ENCODE data around the gene SLIT1. TPM values are rescaled to one million over a fixed set of nuclear protein-coding genes. Genes with fewer than 3 reads are reported as not detected.

Gene SLIT1
- total and polyA plus RNA-seq, 7 donors = 0.04 to 0.30 (median 0.08) TPM

DNA sequence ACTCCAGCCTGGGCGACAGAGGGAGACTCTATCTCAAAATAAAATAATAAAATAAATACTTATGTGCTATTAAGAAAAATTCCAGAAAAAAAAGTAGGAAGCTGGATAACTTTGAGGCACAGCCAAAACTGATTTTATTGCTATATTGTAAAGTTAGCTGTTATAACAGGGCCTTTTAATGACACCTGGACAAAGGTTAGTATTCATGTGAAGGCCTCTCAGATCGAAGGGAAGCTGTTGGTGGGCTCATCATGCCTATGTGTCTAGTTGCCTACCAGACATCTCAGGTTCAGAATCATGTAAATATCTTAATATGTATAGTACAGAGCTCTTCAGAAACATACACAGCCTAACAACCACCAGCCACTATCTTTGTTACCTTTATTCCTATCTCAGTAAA, 210.6 kb downstream of the SLIT1 start:
- Histone ChIP-seq H3K27me3 (ENCODE audit: insufficient read depth in 3 of 3, low read length in 2 of 3) (no peaks in the 10 kb centered on the region), H3K27ac (no peak overlapping the region), H3K9me3 (no peaks in the 10 kb centered on the region), H3K4me1 (no peaks in the 10 kb centered on the region), H3K36me3 (ENCODE audit: insufficient read depth in 1 of 2, low read depth in 1 of 2) (no peaks in the 10 kb centered on the region), H3K4me3 (no peak overlapping the region)
- no peak for DNase-seq
- no peak for ATAC-seq
- WGBS, 3 donors = 84 to 97% (median 95%) methylated on average over 2 of the region's 2 CpGs
- TF ChIP-seq, protein P1, sequence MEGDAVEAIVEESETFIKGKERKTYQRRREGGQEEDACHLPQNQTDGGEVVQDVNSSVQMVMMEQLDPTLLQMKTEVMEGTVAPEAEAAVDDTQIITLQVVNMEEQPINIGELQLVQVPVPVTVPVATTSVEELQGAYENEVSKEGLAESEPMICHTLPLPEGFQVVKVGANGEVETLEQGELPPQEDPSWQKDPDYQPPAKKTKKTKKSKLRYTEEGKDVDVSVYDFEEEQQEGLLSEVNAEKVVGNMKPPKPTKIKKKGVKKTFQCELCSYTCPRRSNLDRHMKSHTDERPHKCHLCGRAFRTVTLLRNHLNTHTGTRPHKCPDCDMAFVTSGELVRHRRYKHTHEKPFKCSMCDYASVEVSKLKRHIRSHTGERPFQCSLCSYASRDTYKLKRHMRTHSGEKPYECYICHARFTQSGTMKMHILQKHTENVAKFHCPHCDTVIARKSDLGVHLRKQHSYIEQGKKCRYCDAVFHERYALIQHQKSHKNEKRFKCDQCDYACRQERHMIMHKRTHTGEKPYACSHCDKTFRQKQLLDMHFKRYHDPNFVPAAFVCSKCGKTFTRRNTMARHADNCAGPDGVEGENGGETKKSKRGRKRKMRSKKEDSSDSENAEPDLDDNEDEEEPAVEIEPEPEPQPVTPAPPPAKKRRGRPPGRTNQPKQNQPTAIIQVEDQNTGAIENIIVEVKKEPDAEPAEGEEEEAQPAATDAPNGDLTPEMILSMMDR (IDR thresholded peaks at IDR 0.05) = no peak
- intact Hi-C loops (cut with DNase I) = no loop called here

DNA sequence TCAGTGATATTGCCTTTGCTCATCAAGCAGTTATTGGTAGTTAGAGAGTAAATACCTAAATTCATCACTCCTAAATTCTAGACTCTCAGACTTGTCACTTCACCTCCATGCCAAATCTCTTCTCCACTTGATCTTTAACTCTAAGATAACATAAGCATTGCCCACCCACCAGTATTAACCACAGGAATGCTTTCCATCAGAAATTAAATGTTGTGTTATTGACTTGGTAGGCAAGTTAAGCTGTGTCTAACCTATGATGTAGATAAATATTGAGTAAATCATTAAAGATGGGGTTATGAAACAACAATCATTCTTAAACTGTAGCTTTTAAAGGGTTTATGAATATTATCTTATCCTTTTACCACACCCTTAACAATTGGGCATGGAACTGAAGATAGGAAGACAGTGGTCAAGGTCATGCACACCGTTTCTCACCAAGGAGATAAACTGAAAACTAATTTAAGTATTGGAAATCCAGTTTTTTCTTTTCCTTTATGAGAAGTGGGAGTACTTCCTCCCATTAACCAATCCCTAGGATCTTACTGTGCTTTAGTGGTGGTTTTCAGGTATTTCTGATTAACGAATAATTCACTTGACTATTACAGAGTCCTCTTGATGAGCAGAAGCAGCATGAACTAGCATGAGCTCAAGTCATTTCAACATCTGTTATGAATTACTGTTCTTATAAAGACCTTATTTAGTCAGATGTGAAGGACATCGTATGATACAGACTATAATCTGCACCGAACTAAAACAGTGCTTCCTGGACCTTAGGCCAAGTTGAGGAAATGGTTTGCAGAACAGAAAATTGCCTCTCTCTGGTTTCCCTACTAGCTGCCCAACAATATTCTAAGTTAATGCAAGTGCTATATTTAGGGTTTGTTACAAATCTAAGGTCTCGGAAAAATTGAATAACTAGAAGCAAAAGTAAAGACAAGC, 211.7 kb downstream of the SLIT1 start:
- Histone ChIP-seq H3K36me3 (ENCODE audit: insufficient read depth in 1 of 2, low read depth in 1 of 2) (no peaks in the 10 kb centered on the region), H3K27me3 (ENCODE audit: insufficient read depth in 3 of 3, low read length in 2 of 3) (no peaks in the 10 kb centered on the region), H3K27ac (no peak overlapping the region), H3K9me3 (no peaks in the 10 kb centered on the region), H3K4me1 (no peaks in the 10 kb centered on the region), H3K4me3 (no peak overlapping the region)
- 73 to 75% (median 74%) methylated on average over 5 of the region's 5 CpGs for WGBS, 3 donors
- TF ChIP-seq, protein P1 (IDR thresholded peaks at IDR 0.05) = no peak
- ATAC-seq (no peak), DNase-seq (no peak)
- intact Hi-C loops (cut with DNase I) = no loop called here

GRCh38 chr10:96972264-96972663, 213.5 kb downstream of the SLIT1 start:
- no peak for ATAC-seq
- intact Hi-C loops (cut with DNase I) = no loop called here
- Histone ChIP-seq H3K27ac (no peak overlapping the region), H3K4me1 (no peaks in the 10 kb centered on the region), H3K27me3 (ENCODE audit: insufficient read depth in 3 of 3, low read length in 2 of 3) (no peaks in the 10 kb centered on the region), H3K36me3 (ENCODE audit: insufficient read depth in 1 of 2, low read depth in 1 of 2) (no peaks in the 10 kb centered on the region), H3K9me3 (no peaks in the 10 kb centered on the region), H3K4me3 (no peak overlapping the region)
- no peak for DNase-seq
- TF ChIP-seq, protein P1 (IDR thresholded peaks at IDR 0.05) = no peak
- 79 to 93% (median 86%) methylated on average over 1 of the region's 1 CpG for WGBS, 3 donors

GRCh38 chr10:96971324-96971723, 214.4 kb downstream of the SLIT1 start:
- no peaks in the 10 kb centered on the region for H3K9me3 ChIP-seq
- no peak for DNase-seq
- H3K27ac ChIP-seq = no peak overlapping the region
- TF ChIP-seq, protein P1 (IDR thresholded peaks at IDR 0.05) = no peak
- H3K4me1 ChIP-seq = no peaks in the 10 kb centered on the region
- H3K4me3 ChIP-seq = no peak overlapping the region
- H3K27me3 ChIP-seq (ENCODE audit: insufficient read depth in 3 of 3, low read length in 2 of 3) = no peaks in the 10 kb centered on the region
- intact Hi-C loops (cut with DNase I) = no loop called here
- ATAC-seq = no peak
- H3K36me3 ChIP-seq (ENCODE audit: insufficient read depth in 1 of 2, low read depth in 1 of 2) = peaks cover 0 to 5% of the 10 kb centered on the region in 2 donors
- WGBS, 3 donors = 90 to 94% (median 91%) methylated on average over 2 of the region's 2 CpGs
